Activated CD4-positive, alpha-beta T cell treated with anti-CD3 and anti-CD28 coated beads, Interleukin-2, Interleukin-6, amounts not matched to agents 100 ng/mL and 50 ng/mL, durations not matched to agents 16 hours and 8 hours (primary cell): ENCODE results near the gene CFP.
"Not testable (repeated sequence)": the region's sequence is repeated elsewhere in the genome, so short reads cannot be mapped to it uniquely, and the experiment has no call there.

ENCODE experiments used
- DNase-seq: peaks from one replicate; pipeline ENCODE4 v3.0.0-alpha.2; 2020

Gene CFP

GRCh38 chrX:47637546-47638195, 7.9 kb upstream of the CFP start:
- DNase-seq = peak; percentile 49

- DNase-seq = peak; percentile 34
These were observed 5.3 kb upstream of the CFP start for GRCh38 chrX:47634871-47635575.

DNA sequence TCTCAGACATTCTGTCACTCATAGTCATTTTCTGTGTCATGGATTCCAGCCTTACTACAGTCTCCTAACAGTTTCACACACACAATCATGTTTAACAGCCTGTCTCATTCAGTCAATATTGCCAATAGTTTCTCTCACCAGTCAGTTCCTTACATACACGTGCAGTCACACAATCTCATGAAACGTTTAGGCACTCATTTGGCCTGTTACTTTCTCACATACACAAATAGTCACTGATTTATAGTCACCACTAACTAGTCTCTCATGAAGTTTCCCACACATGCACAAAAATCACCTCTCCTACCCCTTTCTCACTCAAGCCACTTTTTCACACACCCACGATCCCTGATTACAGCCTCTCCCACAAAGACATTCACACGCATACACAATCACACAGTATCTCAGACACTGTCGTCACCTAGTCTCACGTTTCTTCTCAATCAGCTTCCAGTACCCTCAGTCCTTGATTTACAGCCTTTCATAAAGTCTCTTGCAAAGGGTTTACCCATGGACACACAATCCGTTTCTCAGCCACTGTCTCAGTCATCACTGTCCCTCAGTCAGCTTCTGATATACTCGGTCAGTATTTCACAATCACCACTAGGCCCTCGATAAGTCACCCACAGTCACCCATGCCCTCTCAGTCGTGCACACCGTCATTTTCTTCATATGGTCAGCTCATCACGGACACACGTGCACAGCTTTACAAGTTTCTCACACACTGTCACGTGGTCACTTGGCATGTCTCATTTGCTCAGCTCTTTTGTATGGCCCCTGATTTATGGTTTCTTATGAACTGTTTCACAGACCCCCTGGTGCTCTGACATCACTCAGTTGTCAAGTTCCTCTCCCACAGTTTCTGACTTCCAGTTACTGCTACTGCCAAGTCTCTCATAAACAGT, 4.2 kb upstream of the CFP start:
- no peak for DNase-seq

DNA sequence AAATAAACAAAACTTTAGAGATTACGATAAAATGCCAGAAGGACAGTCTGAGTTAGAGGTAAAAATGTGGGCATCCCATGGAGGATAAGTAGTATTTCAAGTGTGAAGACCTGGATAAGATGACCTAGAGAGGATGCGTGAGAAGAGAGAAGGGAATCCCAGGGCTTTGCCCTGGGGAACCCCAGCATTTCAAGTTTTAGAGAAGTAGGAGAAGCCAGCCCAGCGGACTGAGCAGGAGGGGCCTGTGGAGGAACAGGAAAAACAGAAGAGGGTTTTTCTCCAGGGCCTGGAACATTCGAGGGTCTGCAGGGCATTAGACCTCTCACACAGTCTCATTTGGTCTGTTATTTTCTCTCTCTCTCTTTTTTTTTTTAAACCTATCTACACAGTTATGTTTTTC, 2.9 kb upstream of the CFP start:
- no peak for DNase-seq

DNA sequence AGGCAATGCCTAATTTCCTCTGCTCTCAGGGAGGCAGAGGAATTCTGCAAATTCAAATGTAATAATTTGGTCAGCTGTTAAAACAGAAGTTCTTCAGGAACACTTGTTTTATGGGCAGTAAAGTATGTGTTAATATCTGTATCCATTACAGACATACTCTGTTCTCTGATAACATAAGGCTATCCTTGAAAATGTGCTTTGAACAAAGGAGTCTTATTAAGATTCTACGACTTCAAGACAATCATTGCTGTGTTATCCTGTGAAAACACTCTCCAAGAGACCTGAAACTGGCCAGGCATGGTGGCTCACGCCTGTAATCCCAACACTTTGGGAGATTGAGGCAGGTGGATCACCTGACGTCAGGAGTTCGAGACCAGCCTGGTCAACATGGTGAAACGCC, 1.9 kb upstream of the CFP start:
- no peak for DNase-seq

DNA sequence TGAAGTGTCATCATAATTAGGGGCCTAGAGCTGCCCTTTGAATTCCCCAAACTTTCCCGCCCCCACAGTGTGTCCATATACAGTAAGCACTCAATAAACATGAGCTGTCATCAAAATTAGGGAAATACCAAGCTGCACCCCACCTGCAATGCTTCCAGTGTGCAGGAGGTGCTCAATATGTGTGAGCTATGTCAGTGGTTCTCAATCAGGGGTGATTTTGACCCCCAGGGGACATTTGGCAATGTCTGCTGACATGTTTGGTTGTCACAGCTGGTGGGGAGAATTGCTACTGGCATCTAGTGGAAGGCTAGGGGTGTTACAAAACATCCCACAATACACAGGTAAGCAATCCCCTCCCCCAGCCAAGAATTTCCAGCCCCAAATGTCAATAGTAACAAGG, 748 bp downstream of the CFP start:
- DNase-seq = no peak

DNA sequence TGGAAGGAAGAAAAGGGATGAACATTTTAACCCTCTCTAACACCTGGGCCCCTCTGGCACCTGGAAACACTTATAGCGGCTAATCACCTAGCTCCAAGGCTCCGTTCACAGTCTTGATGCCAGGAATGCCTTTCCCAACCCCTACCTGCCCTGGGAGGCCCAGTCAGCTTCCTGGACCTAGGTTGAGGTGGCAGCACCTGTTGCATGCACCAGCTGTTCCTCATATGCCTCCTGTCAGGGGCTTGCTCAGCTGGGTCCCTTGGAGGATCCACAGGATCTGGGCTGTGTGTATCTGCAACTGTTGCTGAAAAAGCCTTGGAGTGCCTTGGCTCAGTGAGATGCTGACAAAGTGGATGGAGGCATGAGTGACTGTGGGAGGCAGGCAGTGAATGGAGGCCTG, 4.4 kb downstream of the CFP start:
- DNase-seq = no peak

GRCh38 chrX:47623540-47624027, 6.1 kb downstream of the CFP start:
- DNase-seq = peak; percentile 33

GRCh38 chrX:47621851-47622250, 7.9 kb downstream of the CFP start:
- no peak for DNase-seq

DNA sequence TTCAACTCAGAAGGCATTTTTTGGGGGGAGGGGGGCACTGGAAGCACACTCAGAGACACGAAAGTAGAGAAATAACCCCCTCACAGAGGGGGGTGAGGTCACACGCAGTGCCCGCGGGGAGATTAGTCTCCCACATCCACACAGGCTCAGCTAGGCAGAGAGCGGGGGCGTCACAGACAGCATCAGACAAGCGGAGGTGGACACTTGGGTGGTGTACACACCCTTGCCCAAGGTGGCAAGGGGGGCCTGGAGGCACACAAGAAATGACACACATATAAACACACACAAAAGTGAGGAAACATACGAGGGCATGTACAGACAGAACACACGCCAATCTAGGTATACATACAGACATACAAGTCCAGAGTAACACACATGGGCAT, 9.4 kb downstream of the CFP start:
- no peak for DNase-seq

DNA sequence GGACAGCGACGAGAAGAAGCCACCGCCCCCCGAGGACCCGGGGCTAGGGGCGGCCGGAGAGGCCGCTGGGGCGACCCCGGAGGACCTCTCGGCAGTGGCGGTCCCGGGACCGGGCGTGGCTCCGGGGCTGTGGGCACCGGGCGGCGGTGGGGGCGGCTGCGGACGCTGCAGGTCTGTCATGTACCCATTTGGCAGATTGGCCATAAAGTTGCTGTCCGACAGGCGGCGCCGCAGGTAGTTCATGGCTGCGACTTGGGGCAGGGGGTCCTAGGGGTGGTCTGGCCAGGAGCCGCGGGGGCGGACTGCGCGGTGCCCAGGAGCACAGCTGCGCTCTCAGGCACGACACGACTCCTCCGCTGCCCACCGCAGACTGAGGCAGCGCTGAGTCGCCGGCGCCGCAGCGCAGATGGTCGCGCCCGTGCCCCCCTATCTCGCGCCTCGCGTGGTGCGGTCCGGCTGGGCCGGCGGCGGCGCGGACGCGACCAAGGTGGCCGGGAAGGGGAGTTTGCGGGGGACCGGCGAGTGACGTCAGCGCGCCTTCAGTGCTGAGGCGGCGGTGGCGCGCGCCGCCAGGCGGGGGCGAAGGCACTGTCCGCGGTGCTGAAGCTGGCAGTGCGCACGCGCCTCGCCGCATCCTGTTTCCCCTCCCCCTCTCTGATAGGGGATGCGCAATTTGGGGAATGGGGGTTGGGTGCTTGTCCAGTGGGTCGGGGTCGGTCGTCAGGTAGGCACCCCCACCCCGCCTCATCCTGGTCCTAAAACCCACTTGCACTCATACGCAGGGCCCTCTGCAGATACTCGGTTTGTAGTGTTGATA, 10.0 kb downstream of the CFP start, which contains the start of gene SYN1:
Gene SYN1, minus strand, starts transcription at position 372 of the 817 bp plus-strand sequence. Its CDS starts 129 bp downstream, at position 243.
- peak; percentile 78 for DNase-seq

DNA sequence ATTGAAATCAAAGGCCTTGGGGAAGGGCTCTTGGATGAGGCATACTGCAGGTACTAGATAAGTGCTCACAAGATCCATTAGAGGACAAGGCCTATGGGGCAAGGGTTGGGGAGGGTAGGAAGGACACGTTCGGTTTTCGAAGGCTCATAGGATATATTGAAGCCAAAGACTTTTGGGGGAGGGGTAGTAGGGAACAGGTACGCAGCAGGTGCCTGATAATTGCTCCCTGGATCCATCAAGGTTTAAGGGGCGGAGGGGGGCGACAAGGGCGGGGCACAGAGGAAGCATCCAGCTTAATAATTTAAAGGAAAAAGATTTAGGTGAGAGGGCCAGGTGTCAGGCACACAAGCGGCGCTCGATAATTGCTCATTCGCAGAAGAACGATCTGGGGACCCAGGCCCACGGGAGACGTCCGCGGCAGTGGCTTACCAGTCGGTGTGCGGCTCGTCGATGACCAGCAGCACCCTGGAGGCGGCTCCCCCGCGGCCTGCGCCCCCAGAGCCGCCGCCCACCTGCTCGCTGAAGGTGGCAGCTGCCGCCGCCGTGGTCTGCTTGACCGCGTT, 10.7 kb downstream of the CFP start:
- no peak for DNase-seq

DNA sequence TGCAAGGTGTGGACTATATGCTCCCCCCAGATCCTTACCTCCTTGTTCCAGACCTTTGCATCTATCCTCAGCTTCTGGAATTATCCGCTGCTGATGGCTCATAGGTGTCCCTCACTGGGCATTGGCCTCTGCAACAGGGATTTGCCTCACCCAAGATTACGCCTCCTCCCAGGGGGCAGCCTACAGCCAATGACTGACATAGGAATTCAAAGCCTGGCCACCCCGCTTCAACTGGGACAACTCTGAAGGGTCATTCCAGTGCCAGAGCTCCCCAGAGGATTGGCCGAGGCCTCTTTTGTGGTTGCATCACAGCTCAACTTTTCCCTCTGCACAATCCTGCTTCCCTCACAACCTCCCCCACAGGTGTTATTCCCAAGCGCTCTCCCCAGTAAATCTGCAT, 15.1 kb downstream of the CFP start:
- no peak for DNase-seq

DNA sequence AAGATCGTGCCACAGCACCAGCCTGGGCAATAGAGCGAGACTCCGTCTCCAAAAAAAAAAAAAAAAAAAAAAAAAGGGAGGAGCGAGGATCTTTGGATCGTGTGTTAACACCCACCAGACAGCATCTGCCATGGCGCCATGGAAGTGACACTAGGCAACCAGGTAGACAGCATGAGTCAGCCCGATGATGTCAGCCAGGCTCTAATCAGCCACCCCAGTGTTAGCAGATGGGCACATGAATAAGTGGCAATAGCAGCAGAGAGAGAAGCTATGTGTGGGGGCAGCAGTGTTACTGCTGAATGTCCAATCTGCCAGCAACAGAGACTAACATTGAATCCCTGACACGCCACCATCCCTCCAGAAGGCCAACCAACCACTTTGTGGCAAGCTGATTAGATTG, 16.6 kb downstream of the CFP start:
- no peak for DNase-seq

- no peak for DNase-seq
These were observed 17.3 kb downstream of the CFP start for GRCh38 chrX:47612418-47612817.

GRCh38 chrX:47611926-47612325, 17.8 kb downstream of the CFP start:
- DNase-seq = no peak

GRCh38 chrX:47611489-47611888, 18.2 kb downstream of the CFP start:
- DNase-seq = no peak

- no peak for DNase-seq
These were observed 19.2 kb downstream of the CFP start for GRCh38 chrX:47610511-47610910.

GRCh38 chrX:47608130-47608810, 21.5 kb downstream of the CFP start:
- no peak for DNase-seq

DNA sequence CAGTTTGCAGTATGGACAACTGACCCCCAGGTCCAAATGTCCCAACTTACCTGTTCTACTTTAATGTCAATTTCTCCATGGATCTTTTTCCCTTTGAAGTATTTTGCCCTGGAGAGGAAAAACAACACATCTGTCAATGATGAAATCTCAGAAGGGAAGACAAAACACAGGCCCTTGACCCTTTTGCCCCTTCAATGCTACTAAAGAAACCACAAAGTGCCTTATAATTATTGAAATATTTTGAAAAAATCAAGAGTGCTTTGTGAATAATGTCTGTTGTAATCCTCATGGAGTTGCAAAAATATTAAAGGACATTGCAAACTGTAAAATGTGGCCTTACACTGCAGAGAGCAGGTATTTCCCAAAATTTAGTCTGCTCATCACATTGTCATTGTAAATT, 22.6 kb downstream of the CFP start:
- no peak for DNase-seq

DNA sequence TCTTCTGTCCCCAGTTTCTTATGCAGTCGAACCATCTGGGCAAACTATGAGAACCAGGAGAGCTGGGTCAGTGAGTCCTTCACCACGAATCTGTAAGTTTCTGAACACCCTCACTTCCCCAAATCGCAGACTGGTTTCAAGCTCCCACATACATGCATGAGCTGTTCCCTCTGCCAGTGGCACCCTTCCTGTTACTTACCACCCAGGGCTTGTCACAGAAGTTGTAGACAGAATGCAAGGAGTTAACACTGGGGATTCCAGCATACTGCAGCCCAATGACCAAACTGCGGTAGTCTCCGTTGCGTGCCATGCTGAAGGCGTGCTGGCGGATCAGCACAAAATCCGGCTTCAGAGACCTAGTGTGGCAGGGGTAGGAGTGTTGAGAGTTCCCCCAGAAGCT, 24.7 kb downstream of the CFP start:
- DNase-seq = no peak

DNA sequence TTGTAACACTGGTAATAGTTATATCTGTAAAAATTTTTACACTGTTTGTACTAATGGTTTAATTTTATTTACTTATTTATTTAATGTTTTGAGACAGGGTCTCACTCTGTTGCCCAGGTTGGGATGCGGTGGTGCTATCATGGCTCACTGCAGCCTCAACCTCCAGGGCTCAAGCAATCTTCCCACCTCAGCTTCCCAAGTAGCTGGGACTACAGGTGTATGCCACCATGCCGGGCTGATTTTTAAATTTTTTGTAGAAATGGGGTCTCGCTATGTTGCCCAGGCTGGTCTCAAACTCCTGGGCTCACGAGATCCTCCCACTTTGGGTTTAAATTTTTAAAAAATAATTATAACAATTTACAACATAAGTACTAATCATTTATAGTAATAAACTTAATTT, 26.6 kb downstream of the CFP start:
- DNase-seq = not testable (repeated sequence)
